ENCODE results near the gene TTLL9.

- TF ChIP-seq EZH2 (IDR thresholded peaks at IDR 0.05; ENCODE audit: borderline replicate concordance, low read depth, low read length, poor library complexity, severe bottlenecking) (no peak), CTCF (conservative IDR thresholded peaks at IDR 0.05; ENCODE audit: low read depth, low read length) (no peak)
Observed at GRCh38 chr20:31914170-31914569, 43.7 kb downstream of the TTLL9 start.
